Activated CD8-positive, alpha-beta memory T cell treated with anti-CD3 and anti-CD28 coated beads for 48 hours (primary cell): Measurements from ENCODE around the gene NRG2.

Experiments used
- DNase-seq, 3 experiments: peaks; one replicate each; pipeline ENCODE4 v3.0.0-alpha.2; 2020; ENCODE audit warnings: low read depth in 2 of 3, low spot score in 2 of 3

The NRG2 gene

GRCh38 chr5:139910036-139910435 is 133.1 kb downstream of the NRG2 start:
- DNase-seq: no peak

- no peak for DNase-seq
These were observed 134.3 kb downstream of the NRG2 start for GRCh38 chr5:139908749-139909148.

GRCh38 chr5:139906661-139907060 is 136.4 kb downstream of the NRG2 start:
- no peak for DNase-seq

- DNase-seq: no peak
These were observed 138.1 kb downstream of the NRG2 start for GRCh38 chr5:139904816-139905661.

- DNase-seq: no peak
These were observed 138.6 kb downstream of the NRG2 start for GRCh38 chr5:139904566-139904815.

- no peak for DNase-seq
These were observed 139.1 kb downstream of the NRG2 start for GRCh38 chr5:139903795-139904565.

- DNase-seq: no peak
These were observed 139.7 kb downstream of the NRG2 start for GRCh38 chr5:139903450-139903794.

- no peak for DNase-seq
These were observed 141.1 kb downstream of the NRG2 start for GRCh38 chr5:139901986-139902385.

GRCh38 chr5:139901251-139901575 is 141.9 kb downstream of the NRG2 start:
- DNase-seq: no peak

- no peak for DNase-seq
These were observed 142.4 kb downstream of the NRG2 start for GRCh38 chr5:139900546-139901250.

- DNase-seq: no peak
These were observed 144.1 kb downstream of the NRG2 start for GRCh38 chr5:139898981-139899380.

GRCh38 chr5:139897982-139898381 is 145.1 kb downstream of the NRG2 start:
- no peak for DNase-seq

- no peak for DNase-seq
These were observed 145.8 kb downstream of the NRG2 start for GRCh38 chr5:139897342-139897741.

- DNase-seq: no peak
These were observed 146.4 kb downstream of the NRG2 start for GRCh38 chr5:139896718-139897117.

GRCh38 chr5:139895647-139896046 is 147.5 kb downstream of the NRG2 start:
- no peak for DNase-seq

- no peak for DNase-seq
These were observed 148.1 kb downstream of the NRG2 start for GRCh38 chr5:139895046-139895445.

- DNase-seq: no peak
These were observed 149.2 kb downstream of the NRG2 start for GRCh38 chr5:139893873-139894272.

GRCh38 chr5:139889410-139889809 is 153.7 kb downstream of the NRG2 start:
- DNase-seq: no peak

- DNase-seq: no peak
These were observed 154.7 kb downstream of the NRG2 start for GRCh38 chr5:139888370-139888769.

GRCh38 chr5:139886213-139886612 is 156.9 kb downstream of the NRG2 start:
- DNase-seq: no peak

GRCh38 chr5:139885857-139886208 is 157.3 kb downstream of the NRG2 start:
- no peak for DNase-seq

- no peak for DNase-seq
These were observed 157.8 kb downstream of the NRG2 start for GRCh38 chr5:139885172-139885856.
